ENCODE data around the gene NSD2.

NSD2 gene

DNA sequence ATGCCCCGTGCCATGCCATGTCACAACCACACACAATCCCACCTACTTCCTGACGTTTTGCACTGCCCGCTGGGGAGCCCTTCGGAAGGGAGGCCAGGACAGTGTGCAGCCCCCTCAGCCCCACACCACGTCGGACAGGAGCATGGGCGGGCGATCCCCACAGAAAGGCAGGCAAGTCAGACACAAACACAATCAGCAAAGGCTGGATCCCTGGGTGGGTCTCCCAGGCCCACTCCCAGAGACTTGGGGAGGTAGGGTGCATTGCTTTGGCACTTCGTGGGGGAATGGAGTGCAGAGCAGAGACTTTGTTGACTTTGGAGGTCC, 29.3 kb upstream of the NSD2 start:
- Histone ChIP-seq H3K4me1 (ENCODE audit: control insufficient read depth, insufficient read depth, low read length) (no peaks in the 10 kb centered on the region), H3K4me3 (ENCODE audit: low read depth, low read length) (no peak overlapping the region), H3K36me3 (ENCODE audit: control insufficient read depth in 2 of 2, insufficient read depth in 1 of 2, low read length in 2 of 2) (peaks cover 20 to 83% of the 10 kb centered on the region in 2 experiments; a peak in 2 of 3 replicates), H3K27ac (ENCODE audit: extremely low read depth, low read depth, low read length) (no peak overlapping the region), H3K9me3 (ENCODE audit: control insufficient read depth, insufficient read depth, low read depth, low read length) (no peaks in the 10 kb centered on the region)
- ChIA-PET POLR2A (no interaction called here), CTCF (no interaction called here)
- TF ChIP-seq, protein P1, sequence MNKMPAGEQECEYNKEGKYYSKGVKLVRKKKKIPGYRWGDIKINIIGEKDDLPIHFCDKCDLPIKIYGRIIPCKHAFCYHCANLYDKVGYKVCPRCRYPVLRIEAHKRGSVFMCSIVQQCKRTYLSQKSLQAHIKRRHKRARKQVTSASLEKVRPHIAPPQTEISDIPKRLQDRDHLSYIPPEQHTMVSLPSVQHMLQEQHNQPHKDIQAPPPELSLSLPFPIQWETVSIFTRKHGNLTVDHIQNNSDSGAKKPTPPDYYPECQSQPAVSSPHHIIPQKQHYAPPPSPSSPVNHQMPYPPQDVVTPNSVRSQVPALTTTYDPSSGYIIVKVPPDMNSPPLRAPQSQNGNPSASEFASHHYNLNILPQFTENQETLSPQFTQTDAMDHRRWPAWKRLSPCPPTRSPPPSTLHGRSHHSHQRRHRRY (tag by site-specific recombination; IDR thresholded peaks at IDR 0.05): no peak
- no peak for TF ChIP-seq ZNF324 (tag by site-specific recombination; IDR thresholded peaks at IDR 0.05)
- no peak for TF ChIP-seq ZNF350 (tag by site-specific recombination; IDR thresholded peaks at IDR 0.05)
- no peak for TF ChIP-seq SETDB1 (IDR thresholded peaks at IDR 0.05; ENCODE audit: insufficient read length, low read length)
- TF ChIP-seq ZNF529 (tag by site-specific recombination; IDR thresholded peaks at IDR 0.05; ENCODE audit: insufficient replicate concordance): no peak
- TF ChIP-seq, protein P2, sequence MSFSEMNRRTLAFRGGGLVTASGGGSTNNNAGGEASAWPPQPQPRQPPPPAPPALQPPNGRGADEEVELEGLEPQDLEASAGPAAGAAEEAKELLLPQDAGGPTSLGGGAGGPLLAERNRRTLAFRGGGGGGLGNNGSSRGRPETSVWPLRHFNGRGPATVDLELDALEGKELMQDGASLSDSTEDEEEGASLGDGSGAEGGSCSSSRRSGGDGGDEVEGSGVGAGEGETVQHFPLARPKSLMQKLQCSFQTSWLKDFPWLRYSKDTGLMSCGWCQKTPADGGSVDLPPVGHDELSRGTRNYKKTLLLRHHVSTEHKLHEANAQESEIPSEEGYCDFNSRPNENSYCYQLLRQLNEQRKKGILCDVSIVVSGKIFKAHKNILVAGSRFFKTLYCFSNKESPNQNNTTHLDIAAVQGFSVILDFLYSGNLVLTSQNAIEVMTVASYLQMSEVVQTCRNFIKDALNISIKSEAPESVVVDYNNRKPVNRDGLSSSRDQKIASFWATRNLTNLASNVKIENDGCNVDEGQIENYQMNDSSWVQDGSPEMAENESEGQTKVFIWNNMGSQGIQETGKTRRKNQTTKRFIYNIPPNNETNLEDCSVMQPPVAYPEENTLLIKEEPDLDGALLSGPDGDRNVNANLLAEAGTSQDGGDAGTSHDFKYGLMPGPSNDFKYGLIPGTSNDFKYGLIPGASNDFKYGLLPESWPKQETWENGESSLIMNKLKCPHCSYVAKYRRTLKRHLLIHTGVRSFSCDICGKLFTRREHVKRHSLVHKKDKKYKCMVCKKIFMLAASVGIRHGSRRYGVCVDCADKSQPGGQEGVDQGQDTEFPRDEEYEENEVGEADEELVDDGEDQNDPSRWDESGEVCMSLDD (tag by site-specific recombination; IDR thresholded peaks at IDR 0.05): no peak
- no peak for TF ChIP-seq KLF16 (tag by site-specific recombination; IDR thresholded peaks at IDR 0.05)
- TF ChIP-seq KLF8 (tag by site-specific recombination; IDR thresholded peaks at IDR 0.05): no peak
- TF ChIP-seq, protein P3, sequence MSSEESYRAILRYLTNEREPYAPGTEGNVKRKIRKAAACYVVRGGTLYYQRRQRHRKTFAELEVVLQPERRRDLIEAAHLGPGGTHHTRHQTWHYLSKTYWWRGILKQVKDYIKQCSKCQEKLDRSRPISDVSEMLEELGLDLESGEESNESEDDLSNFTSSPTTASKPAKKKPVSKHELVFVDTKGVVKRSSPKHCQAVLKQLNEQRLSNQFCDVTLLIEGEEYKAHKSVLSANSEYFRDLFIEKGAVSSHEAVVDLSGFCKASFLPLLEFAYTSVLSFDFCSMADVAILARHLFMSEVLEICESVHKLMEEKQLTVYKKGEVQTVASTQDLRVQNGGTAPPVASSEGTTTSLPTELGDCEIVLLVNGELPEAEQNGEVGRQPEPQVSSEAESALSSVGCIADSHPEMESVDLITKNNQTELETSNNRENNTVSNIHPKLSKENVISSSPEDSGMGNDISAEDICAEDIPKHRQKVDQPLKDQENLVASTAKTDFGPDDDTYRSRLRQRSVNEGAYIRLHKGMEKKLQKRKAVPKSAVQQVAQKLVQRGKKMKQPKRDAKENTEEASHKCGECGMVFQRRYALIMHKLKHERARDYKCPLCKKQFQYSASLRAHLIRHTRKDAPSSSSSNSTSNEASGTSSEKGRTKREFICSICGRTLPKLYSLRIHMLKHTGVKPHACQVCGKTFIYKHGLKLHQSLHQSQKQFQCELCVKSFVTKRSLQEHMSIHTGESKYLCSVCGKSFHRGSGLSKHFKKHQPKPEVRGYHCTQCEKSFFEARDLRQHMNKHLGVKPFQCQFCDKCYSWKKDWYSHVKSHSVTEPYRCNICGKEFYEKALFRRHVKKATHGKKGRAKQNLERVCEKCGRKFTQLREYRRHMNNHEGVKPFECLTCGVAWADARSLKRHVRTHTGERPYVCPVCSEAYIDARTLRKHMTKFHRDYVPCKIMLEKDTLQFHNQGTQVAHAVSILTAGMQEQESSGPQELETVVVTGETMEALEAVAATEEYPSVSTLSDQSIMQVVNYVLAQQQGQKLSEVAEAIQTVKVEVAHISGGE (tag by site-specific recombination; conservative IDR thresholded peaks at IDR 0.05; ENCODE audit: low read depth): no peak
- TF ChIP-seq ZNF561 (tag by site-specific recombination; IDR thresholded peaks at IDR 0.05; ENCODE audit: borderline replicate concordance): no peak

- Histone ChIP-seq H3K27ac (ENCODE audit: extremely low read depth, low read depth, low read length) (no peak overlapping the region), H3K36me3 (ENCODE audit: control insufficient read depth in 2 of 2, insufficient read depth in 1 of 2, low read length in 2 of 2) (peaks cover 20 to 83% of the 10 kb centered on the region in 2 experiments; a peak in 2 of 3 replicates), H3K9me3 (ENCODE audit: control insufficient read depth, insufficient read depth, low read depth, low read length) (no peaks in the 10 kb centered on the region), H3K4me3 (ENCODE audit: low read depth, low read length) (no peak overlapping the region), H3K4me1 (ENCODE audit: control insufficient read depth, insufficient read depth, low read length) (no peaks in the 10 kb centered on the region)
- ChIA-PET CTCF (interaction anchor here (0.5 kb wide), 1 partner anchor 70 kb away, joined by 8 read pairs; no protein-coding TSS in a partner anchor), POLR2A (no interaction called here)
- no peak for TF ChIP-seq ATF2 (tag by site-specific recombination; IDR thresholded peaks at IDR 0.05; ENCODE audit: low read depth)
- no peak for TF ChIP-seq GFI1B (tag by site-specific recombination; IDR thresholded peaks at IDR 0.05)
- TF ChIP-seq INSM2 (tag by site-specific recombination; IDR thresholded peaks at IDR 0.05): no peak
- TF ChIP-seq, protein P4, sequence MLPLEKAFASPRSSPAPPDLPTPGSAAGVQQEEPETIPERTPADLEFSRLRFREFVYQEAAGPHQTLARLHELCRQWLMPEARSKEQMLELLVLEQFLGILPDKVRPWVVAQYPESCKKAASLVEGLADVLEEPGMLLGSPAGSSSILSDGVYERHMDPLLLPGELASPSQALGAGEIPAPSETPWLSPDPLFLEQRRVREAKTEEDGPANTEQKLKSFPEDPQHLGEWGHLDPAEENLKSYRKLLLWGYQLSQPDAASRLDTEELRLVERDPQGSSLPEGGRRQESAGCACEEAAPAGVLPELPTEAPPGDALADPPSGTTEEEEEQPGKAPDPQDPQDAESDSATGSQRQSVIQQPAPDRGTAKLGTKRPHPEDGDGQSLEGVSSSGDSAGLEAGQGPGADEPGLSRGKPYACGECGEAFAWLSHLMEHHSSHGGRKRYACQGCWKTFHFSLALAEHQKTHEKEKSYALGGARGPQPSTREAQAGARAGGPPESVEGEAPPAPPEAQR (tag by site-specific recombination; IDR thresholded peaks at IDR 0.05): no peak
- TF ChIP-seq, protein P5, sequence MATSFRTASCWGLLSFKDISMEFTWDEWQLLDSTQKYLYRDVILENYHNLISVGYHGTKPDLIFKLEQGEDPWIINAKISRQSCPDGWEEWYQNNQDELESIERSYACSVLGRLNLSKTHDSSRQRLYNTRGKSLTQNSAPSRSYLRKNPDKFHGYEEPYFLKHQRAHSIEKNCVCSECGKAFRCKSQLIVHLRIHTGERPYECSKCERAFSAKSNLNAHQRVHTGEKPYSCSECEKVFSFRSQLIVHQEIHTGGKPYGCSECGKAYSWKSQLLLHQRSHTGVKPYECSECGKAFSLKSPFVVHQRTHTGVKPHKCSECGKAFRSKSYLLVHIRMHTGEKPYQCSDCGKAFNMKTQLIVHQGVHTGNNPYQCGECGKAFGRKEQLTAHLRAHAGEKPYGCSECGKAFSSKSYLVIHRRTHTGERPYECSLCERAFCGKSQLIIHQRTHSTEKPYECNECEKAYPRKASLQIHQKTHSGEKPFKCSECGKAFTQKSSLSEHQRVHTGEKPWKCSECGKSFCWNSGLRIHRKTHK (tag by site-specific recombination; IDR thresholded peaks at IDR 0.05): no peak
- TF ChIP-seq TRIM28 (IDR thresholded peaks at IDR 0.05; ENCODE audit: borderline replicate concordance, low read length): no peak
- no peak for TF ChIP-seq SP2 (tag by site-specific recombination; IDR thresholded peaks at IDR 0.05)
- TF ChIP-seq KLF16 (tag by site-specific recombination; IDR thresholded peaks at IDR 0.05): no peak
- TF ChIP-seq TCF7L2 (IDR thresholded peaks at IDR 0.05; ENCODE audit: borderline replicate concordance, low read depth, low read length): no peak
These were observed 28.8 kb upstream of the NSD2 start for GRCh38 chr4:1842339-1842895.
